Right cardiac atrium (tissue), 5 donors: ENCODE measurements around the gene ACTR8. TPM values are rescaled to one million over a fixed set of nuclear protein-coding genes. Genes with fewer than 3 reads are reported as not detected.

Experiments used
- ATAC-seq, 2 donors: fragments of 200-7000 bp; cut with Tn5 transposase; one replicate each; pipeline versions ENCODE4 v1.8.0 to v1.9.1; 2020; ENCODE audit warnings: moderate library complexity in 2 of 2, mild to moderate bottlenecking in 1 of 2
- DNase-seq, 3 donors: peaks; one replicate each; pipeline ENCODE4 v3.0.0-alpha.2; 2020
- H3K27ac ChIP-seq: one replicate; pipeline ENCODE4 v1.5.1; 2013; ENCODE audit warnings: mild to moderate bottlenecking, low read length, control low read depth, moderate library complexity
- H3K27me3 ChIP-seq: one replicate; pipeline ENCODE4 v1.6.1; 2013; ENCODE audit not compliant: control insufficient read depth, insufficient read depth
- H3K4me1 ChIP-seq: one replicate; pipeline ENCODE4 v1.6.1; 2013; ENCODE audit warnings: low read length; ENCODE audit not compliant: control insufficient read depth, insufficient read depth
- H3K4me3 ChIP-seq: one replicate; pipeline ENCODE4 v1.5.1; 2013; ENCODE audit warnings: low read length, control low read depth
- H3K9me3 ChIP-seq: one replicate; pipeline ENCODE4 v1.6.1; 2013; ENCODE audit warnings: low read length; ENCODE audit not compliant: control insufficient read depth
- WGBS: extraction: QIAGEN DNeasy Blood & Tissue Kit; methylation state at CpG from one replicate; pipeline ENCODE4 v1.1.7; 2013; 5-methylcytosine and 5-hydroxymethylcytosine counted together
- intact Hi-C, 4 donors: fragments of 100-400 bp; cut with DNase I; formaldehyde crosslinking; loops; one replicate each; pipeline versions ENCODE4 v1.11.0 to v1.14.0; 2022 to 2023
- polyA plus RNA-seq: library from polyadenylated mRNA; stranded (reverse); fragments of 200-250 nt; gene quantifications from one replicate; pipeline ENCODE4 v1.2.3, GENCODE V29; 2013
- total RNA-seq, 4 donors: library from RNA; stranded (reverse); fragmentation: NEBNext Ultra II Directional; extraction: Animal tissue kit (Norgen Biotek cat#: 25700); gene quantifications; one replicate each; pipeline ENCODE4 v1.2.1, GENCODE V29; 2021
- donor health status: healthy with polysubstance abuse.
- donor health status: DM: no; HTN: yes; CAD: no.
- donor health status: DM: no; HTN: no; CAD: no.
- donor health status: DM: no; HTN: yes; CAD: no; lungs with severe emphysema.
- donor health status: DM: yes; HTN: yes; CAD: no.

Gene ACTR8
- total and polyA plus RNA-seq, 5 donors: 13.4 to 47.9 (median 33.6) TPM

GRCh38 chr3:53845103-53845880 lies 36.7 kb downstream of the ACTR8 start:
- Histone ChIP-seq H3K27ac (no peak overlapping the region), H3K4me3 (peak overlapping the region; percentile 58), H3K4me1 (peaks cover 3% of the 10 kb centered on the region), H3K27me3 (no peaks in the 10 kb centered on the region), H3K9me3 (no peaks in the 10 kb centered on the region)
- DNase-seq: peak; percentile 55 to 77 (median 75)
- ATAC-seq: peak; percentile 28 to 56
- intact Hi-C loops: no loop called here
- 16% methylated on average over 25 of the region's 25 CpGs for WGBS

- intact Hi-C loops: no loop called here
- H3K27ac ChIP-seq: no peak overlapping the region
- H3K9me3 ChIP-seq: no peaks in the 10 kb centered on the region
- DNase-seq: no peak
- peaks cover 3% of the 10 kb centered on the region for H3K4me1 ChIP-seq
- no peaks in the 10 kb centered on the region for H3K27me3 ChIP-seq
- 87% methylated on average over 9 of the region's 9 CpGs for WGBS
- no peak overlapping the region for H3K4me3 ChIP-seq
- ATAC-seq: no peak
Measured at GRCh38 chr3:53844262-53845102, 37.5 kb downstream of the ACTR8 start.

DNA sequence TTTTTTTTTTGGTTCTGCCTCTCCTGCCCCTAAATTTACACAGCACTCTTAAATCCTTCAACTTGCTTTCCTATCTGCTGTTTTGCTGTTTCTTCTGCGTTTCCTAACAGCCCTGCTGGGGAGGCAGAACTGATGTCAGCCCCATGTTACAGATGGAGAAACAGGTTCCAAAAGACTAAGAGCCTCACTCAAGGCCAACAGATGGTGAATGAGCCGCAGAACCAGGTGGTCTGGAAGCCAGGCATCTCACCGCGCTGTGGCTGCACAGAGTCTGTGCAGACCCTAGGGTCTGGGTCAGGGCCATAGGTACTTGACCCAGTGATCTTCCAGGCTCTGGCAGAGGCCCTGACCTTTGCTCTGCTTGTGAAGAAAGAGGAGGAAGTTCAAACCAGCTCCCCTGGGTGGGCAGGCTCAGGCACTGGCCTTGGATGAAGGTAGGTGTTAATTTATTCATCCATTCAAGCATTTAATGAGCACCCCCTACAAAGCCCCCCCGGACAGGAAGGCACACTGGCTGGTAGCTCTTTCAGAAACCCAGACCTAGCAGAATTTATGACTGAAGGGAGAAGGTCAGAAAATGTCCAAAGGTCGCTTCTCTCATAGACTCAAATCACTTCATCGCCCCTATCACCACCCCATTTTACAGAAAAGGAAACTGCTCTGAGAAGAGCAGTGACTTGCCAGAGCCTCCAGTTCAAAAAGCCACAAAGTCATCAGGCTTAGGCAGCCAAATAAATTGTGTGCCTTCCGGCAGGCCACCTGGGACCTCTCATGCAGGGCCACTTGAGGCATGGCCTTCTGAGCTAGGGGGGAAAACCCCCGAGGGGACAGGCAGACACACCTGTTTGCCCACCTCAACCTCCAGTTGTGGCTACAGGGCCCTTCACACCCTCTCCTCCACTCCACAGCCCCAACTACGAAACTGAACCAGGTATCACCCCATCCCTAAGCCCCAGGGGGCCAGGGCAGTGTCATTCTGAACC lies 38.5 kb downstream of the ACTR8 start:
- H3K4me1 ChIP-seq: peaks cover 3% of the 10 kb centered on the region
- H3K27ac ChIP-seq: no peak overlapping the region
- no peak for DNase-seq
- no peak for ATAC-seq
- no peaks in the 10 kb centered on the region for H3K9me3 ChIP-seq
- intact Hi-C loops: no loop called here
- no peak overlapping the region for H3K4me3 ChIP-seq
- 79% methylated on average over 10 of the region's 10 CpGs for WGBS
- no peaks in the 10 kb centered on the region for H3K27me3 ChIP-seq

- Histone ChIP-seq H3K4me1 (peaks cover 3% of the 10 kb centered on the region), H3K27me3 (no peaks in the 10 kb centered on the region), H3K4me3 (no peak overlapping the region), H3K27ac (no peak overlapping the region), H3K9me3 (no peaks in the 10 kb centered on the region)
- peak; percentile 27 to 28 for ATAC-seq
- intact Hi-C loops: no loop called here
- DNase-seq: peak; percentile 46 to 73 (median 67)
- 43% methylated on average over 12 of the region's 12 CpGs for WGBS
Measured at GRCh38 chr3:53842436-53843194, 39.3 kb downstream of the ACTR8 start.

DNA sequence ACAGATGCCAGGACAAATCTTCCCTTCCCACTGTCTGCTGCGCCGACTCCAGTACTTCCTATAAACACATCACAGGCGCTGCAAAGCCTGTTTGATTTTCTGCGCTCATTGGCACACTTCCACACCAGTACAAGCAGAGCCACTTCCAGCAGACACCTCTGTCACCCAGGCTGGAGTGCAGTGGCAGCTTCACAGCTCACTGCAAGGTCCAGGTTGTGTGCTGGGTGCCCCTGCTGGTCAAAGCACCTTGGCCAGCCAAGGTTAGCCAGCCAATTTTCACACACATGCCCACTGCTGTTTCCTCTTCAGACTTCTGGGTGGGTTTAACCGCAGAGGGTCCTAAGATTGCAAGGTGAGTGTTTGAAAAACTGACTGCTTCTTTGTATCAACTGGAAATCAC lies 40.7 kb downstream of the ACTR8 start:
- Histone ChIP-seq H3K27me3 (no peaks in the 10 kb centered on the region), H3K9me3 (no peaks in the 10 kb centered on the region), H3K4me1 (peaks cover 3% of the 10 kb centered on the region), H3K27ac (no peak overlapping the region), H3K4me3 (no peak overlapping the region)
- no peak for DNase-seq
- WGBS: 76% methylated on average over 5 of the region's 5 CpGs
- no peak for ATAC-seq
- intact Hi-C loops: no loop called here

GRCh38 chr3:53837331-53837730 lies 44.6 kb downstream of the ACTR8 start:
- Histone ChIP-seq H3K4me1 (no peaks in the 10 kb centered on the region), H3K4me3 (no peak overlapping the region), H3K9me3 (no peaks in the 10 kb centered on the region), H3K27ac (no peak overlapping the region), H3K27me3 (no peaks in the 10 kb centered on the region)
- WGBS: 79% methylated on average over 10 of the region's 10 CpGs
- ATAC-seq: peak; percentile 28 to 38
- intact Hi-C loops: no loop called here
- DNase-seq: no peak

DNA sequence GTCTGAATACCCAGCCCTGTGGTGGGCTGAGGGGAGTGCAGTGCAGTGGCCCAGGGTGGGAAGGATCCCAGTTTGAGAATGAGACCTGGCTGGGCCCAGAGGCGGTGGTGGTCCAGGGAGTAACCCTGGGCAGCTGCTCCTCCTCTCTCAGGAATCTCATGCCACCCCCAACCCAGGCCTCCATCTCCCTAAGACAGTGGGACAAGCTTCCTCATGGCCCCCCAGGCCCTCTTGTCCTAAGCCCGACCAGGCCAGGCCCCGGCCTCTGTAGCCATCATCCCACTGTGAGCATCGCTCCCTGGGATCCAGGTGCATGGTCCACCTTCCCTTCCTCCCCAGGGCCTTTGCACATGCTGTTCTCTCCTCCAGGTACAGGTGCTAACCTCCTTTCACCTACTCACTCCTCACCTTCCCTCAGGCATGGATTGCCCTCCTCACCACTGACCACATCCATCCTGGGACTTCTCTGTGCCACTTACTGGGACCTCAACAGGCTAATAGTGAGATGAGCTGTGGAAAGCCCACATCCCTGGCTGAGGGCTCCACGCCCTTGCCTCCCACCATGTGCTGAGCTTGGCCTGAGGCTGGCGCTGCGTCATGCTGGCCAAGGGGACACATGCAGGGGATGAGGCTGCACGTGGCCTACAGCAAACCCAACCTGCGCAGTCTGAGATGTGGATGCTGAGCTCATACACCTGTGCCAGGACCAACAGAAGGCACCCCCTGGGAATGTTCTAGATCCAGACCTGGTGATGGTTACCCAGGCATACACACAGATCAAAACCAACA lies 45.7 kb downstream of the ACTR8 start:
- Histone ChIP-seq H3K27ac (no peak overlapping the region), H3K4me3 (no peak overlapping the region), H3K27me3 (no peaks in the 10 kb centered on the region), H3K9me3 (no peaks in the 10 kb centered on the region), H3K4me1 (no peaks in the 10 kb centered on the region)
- intact Hi-C loops: no loop called here
- 93% methylated on average over 9 of the region's 9 CpGs for WGBS
- ATAC-seq: peak in 1 of 2 donors; percentile 22
- DNase-seq: no peak

DNA sequence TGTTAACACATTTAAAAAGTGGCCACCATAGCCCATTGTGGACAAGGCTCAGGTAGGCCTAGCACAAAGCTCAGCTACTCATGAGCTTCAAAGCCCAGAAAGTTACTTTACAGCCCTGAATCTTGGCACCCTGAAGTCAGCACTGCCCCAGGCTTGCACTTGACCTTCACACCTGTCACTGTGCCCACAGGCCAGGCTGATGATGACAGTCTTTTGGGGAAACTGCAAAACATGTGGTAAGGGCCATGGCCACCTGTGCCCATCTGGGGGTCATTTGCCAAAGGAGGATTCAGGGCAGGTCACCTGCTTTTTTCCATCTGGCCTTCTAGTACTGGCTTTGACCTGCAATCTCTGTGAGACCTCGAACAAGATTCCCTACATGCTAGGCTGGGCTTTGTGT lies 46.7 kb downstream of the ACTR8 start:
- intact Hi-C loops: no loop called here
- no peaks in the 10 kb centered on the region for H3K9me3 ChIP-seq
- H3K27ac ChIP-seq: no peak overlapping the region
- ATAC-seq: no peak
- no peaks in the 10 kb centered on the region for H3K4me1 ChIP-seq
- 79% methylated on average over 1 of the region's 1 CpG for WGBS
- H3K4me3 ChIP-seq: no peak overlapping the region
- H3K27me3 ChIP-seq: no peaks in the 10 kb centered on the region
- DNase-seq: no peak

DNA sequence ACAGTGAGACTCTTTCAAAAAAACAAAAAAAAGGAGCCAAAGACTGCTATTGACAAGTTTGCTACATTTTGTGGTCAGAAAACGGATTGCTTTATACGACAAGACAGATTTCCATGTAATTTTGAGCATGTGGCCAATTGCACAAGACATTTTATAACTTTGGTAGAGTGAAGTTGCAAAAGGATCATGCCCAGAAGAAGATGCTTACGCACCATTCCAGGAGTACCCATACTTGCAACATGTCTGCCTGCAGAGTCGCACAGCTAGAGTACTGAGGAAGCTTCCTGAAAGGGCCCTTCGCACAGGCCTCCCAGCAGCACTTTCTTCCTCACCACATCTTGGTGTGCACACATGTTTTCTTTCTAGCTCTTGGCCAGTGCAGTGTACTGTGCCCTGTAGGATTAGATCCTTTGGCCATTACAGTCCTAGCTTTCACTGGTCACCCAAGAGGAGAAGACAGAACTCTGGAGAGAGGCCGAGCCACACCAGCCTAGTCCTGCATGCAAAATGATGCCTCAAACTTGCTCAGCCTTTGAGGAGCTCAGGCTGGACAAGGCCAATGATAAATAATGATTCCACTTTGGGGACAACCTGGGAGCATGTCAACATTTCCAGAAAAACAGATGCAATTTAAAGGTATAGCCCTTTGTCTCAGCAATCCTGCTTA lies 47.4 kb downstream of the ACTR8 start:
- ATAC-seq (no peak), DNase-seq (no peak)
- Histone ChIP-seq H3K4me1 (no peaks in the 10 kb centered on the region), H3K27me3 (no peaks in the 10 kb centered on the region), H3K4me3 (no peak overlapping the region), H3K27ac (no peak overlapping the region), H3K9me3 (no peaks in the 10 kb centered on the region)
- WGBS: 88% methylated on average over 6 of the region's 6 CpGs
- intact Hi-C loops: no loop called here
